Hematopoietic multipotent progenitor cell treated with erythropoietin and hydrocortisone succinate and interleukin-3 and kit ligand, for 15 days (in vitro differentiated cells): ENCODE data around the gene FRMD5.
"Not testable (repeated sequence)": the region's sequence is repeated elsewhere in the genome, so short reads cannot be mapped to it uniquely, and the experiment has no call there.

Experiments
- DNase-seq: peaks from one replicate; pipeline ENCODE4 v3.0.0-alpha.2; 2015; ENCODE audit warnings: low spot score

FRMD5 gene

GRCh38 chr15:43831519-43832052 is 363.5 kb downstream of the FRMD5 start:
- DNase-seq = not testable (repeated sequence)

- DNase-seq = not testable (repeated sequence)
Observed at GRCh38 chr15:43830691-43831275, 364.3 kb downstream of the FRMD5 start.

DNA sequence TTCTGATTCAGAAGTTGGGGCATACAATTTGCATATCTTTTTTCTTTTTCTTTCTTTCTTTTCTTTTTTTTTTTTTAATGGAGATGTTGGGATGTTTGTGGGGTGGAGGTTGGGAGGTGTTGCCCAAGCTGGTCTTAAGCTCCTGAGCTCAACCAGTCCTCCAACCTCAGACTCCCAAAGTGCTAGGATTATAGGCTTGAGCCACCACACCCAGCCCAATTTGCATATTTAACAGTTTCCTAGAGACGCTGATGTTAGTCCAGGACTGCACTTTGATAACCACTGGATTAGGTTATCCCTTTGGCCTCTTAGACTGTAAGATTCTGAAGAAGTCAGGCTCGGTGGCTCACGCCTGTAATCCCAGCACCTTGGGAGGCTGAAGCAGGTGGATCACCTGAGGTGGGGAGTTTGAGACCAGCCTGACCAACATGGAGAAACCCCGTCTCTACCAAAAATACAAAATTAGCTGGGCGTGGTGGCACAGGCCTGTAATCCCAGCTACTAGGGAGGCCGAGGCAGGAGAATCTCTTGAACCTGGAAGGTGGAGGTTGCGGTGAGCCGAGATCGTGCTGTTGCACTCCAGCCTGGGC is 365.0 kb downstream of the FRMD5 start:
- not testable (repeated sequence) for DNase-seq

- no peak for DNase-seq
Observed at GRCh38 chr15:43828061-43828657, 366.9 kb downstream of the FRMD5 start.

GRCh38 chr15:43826508-43827341 is 368.3 kb downstream of the FRMD5 start, which contains the start of gene WDR76:
Gene WDR76, plus strand, starts transcription at chr15:43827002. Its CDS starts 31 bp downstream, at chr15:43827033.
- DNase-seq = peak; percentile 80

GRCh38 chr15:43826029-43826507 is 369.0 kb downstream of the FRMD5 start:
- no peak for DNase-seq

DNA sequence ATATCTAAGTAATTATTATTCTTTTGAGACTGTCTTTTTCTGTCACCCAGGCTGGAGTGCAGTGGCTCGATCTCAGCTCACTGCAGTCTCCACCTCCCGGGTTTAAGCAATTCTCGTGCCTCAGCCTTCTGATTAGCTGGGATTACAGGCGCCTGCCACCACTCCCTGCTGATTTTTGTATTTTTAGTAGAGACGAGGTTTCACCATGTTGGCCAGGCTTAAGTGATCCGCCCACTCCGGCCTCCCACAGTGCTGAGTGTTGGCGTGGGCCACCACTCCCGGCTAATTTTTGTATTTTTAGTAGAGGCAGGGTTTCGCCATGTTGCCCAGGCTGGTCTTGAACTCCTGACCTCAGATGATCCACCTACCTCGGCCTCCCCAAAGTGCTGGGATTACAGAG is 369.8 kb downstream of the FRMD5 start:
- not testable (repeated sequence) for DNase-seq

- peak; percentile 96 for DNase-seq
Observed at GRCh38 chr15:43824302-43825246, 370.5 kb downstream of the FRMD5 start, which contains the start of gene MFAP1. Gene MFAP1, minus strand, starts transcription at chr15:43824690. Its CDS starts 121 bp downstream, at chr15:43824569.

DNA sequence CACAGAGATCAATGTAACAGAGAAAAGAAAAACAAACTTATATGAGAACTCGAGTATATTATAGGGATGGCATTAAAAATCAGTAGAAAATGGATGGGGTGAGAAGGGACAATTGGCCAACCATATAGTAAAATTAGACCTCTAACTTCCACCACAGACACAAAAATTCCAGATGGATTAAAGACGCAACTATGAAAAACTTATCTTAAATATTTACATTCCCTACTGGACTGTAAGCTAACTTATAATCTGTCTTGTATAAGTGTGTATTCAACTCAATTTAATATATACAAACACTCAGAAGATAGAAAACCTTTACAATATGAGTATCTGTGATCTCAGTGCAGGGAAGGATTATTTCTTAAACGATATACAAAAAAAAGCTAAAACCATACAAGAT is 373.6 kb downstream of the FRMD5 start:
- no peak for DNase-seq
